Activated T-cell treated with anti-CD3 and anti-CD28 coated beads, Interleukin-2, amount 50 U/mL, for 48 hours (primary cell): Measurements from ENCODE around the gene TPCN1.
A peak's percentile ranks its signal among the peaks of the same experiment; 100 is the strongest.

ENCODE experiments used
- DNase-seq, 2 experiments: peaks; one replicate each; pipeline ENCODE4 v3.0.0-alpha.2; 2020

The TPCN1 gene

DNA sequence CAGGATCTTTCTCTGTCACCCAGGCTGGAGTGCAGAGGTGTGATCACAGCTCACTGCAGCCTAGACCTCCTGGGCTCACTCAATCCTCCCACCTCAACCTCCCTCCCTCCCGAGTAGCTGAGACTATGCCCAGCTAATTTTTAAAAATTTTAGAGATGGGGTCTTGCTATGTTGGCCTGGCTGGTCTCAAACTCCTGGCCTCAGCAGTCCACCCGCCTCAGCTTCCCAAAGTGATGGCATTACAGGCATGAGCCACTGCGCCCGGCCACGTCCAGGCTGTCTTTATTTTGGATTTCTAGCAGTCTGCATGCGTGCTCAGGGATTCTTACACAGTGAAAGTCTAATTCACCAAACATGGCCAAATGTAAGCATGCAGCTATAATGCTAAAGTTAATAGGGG lies 95.9 kb downstream of the TPCN1 start:
- DNase-seq: no peak

DNA sequence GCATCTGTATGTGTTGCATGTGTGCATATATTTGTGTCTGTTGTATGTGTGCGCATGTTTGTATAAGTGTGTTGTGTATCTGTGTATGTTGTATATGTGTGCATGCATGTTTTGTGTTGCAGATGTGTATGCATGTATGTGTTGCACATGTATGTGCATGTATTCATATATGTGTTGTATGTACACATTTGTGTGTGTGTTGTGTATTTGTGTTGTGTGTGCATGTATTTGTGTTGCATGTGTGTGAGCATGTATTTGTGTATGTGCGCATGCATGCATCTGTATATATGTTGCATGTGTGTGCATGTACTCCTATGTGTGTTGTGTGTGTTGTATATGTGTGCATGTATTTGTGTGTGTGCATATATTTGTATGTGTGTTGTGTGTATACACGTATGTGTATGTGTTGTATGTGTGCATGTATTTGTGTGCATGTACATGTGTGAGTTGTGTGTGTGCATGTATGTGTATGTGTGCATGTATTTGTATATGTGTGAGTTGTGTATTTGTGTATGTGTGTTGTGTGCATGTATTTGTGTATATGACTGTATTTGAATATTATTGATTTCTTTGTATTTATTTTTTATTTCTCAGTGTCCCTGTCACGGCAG lies 96.9 kb downstream of the TPCN1 start:
- no peak for DNase-seq

DNA sequence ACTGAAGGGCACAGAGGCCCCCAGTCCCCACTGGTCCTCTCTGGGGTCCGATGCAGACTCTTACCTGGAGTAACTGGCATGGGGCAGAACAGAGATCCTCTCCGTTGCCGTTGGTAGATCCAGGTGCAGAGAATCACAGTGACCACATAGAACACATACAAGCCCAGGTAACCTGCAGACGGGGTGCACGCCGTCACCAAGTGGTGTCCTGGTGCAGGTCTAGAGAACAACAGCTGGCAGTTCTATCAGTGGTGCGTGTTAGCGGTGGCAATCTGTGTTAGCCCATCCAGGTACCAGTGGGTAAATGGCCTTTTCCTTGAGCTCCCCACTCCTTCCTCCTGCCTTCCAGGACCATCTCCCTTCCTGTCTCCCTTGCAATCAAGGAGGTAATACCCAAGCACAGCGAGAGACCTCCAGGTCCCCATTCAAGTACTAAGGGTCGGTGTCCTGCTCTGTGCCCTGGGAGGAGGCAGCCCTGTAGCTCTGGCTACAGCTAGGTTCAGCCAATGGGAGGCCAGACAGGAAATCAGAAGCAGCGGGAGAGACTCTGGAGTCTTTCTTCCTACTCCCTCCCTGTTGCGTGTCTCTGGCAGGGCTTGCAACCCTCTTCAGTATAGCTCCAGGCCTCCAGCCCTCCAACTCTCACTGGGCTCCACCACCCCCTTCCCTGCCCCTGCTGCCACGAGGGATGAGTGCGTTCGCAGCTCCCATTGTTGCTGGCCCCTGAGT lies 97.8 kb downstream of the TPCN1 start:
- DNase-seq: no peak

DNA sequence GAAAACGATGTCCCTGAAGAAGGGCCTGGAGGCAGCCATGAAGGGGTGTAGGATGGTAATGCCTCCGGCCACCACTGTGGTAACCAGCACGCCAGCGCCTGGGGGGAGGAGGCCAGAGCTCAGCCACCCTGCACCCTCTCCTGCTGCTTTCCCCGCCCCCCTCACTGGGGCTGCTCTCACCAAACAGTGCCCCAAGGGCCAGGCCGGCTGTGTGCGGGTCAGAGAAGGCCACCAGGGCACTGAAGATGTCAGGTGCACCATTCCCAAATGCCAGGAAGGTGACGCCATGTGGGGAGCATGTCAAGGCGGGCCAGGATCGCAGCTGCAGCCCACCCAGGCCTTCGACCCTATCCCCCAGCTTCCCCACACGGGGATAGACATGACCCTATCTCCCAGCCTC lies 99.1 kb downstream of the TPCN1 start:
- DNase-seq: no peak

DNA sequence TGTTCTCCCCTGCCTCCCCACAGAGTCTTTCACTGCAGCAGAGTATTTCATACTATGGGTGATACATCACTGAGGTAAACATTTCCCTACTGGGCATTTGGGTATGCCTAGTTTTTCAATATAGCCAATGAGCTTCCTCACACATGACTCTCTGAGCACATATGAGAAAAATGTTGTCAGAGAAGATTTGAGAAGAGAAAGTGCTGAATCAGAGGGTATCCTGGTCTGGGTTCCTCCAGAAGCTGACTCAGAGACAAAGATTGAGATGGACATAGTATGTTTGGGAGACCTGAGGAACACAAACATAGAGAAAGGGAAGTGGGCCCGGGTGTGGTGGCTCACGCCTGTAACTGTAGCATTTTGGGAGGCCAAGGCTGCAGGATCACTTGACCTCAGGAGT lies 101.1 kb downstream of the TPCN1 start:
- no peak for DNase-seq

DNA sequence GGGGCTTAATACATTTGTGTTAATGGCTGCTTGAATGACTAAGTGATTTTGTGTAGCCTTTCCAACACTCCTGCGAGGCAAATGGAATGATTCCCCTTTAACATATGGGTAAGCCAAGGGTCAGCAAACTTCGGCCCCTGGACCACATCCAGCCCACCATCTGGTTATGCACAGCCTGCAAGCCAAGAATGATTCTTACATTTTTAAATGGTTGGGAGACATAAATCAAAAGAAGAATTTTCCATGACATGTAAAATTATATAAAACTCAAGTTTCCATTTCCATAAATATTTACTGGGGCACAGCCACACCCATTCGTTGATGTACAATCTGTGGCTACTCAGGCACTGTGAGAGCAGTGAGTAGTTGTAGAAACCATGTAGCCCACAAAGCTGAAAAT lies 104.7 kb downstream of the TPCN1 start:
- no peak for DNase-seq

DNA sequence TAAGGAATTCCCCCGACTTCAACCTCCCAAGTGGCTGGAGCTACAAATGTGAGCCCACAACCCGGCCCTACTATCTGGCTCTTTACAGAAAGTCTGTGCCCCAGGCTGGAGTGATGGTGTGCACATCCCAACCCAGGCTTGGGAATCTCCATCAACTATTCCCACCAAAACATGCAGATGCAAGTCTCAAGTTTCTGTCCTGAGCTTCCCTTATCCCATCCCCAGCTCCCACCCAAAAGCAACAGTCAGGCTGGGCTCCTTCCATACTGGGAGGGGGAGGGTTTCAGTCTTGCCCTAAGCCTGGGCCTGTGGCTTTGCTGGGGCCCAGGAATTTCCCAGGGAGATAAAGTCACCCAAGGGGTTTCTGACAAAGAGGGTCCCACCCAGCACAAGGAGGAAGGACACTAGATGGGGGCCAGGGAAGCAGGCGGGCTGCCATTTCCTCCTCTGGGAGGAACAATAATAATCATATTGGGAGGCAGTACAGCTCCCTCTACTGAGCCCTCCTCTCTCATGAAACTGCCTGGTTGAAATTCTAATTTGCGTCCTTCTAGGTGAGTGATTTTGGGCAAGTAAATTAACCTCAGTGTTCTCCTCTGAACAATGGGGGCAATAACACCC lies 105.6 kb downstream of the TPCN1 start:
- no peak for DNase-seq

DNA sequence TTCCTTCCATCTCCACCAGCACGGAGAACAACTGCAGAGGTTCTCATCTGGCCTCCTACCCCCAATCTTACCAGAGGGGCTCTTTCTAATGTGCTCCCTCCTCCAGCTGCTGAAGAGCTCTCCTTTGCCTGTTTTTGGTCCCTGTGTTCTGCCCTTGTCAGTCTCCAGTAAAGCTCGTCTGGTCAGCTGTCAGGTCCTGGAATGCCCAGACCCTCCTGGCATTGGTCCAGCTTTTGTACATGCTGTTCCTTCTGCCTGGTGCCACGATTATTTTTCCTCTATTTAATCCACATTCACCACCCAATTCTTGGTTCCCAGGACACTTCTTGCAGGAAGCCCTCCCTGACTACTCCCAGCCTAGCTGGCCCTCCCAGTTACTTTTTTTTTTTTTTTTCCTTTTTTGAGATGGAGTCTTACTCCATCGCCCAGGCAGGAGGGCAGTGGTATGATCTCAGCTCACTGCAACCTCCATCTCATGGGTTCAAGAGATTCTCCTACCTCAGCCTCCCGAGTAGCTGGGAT lies 107.2 kb downstream of the TPCN1 start:
- DNase-seq: no peak

DNA sequence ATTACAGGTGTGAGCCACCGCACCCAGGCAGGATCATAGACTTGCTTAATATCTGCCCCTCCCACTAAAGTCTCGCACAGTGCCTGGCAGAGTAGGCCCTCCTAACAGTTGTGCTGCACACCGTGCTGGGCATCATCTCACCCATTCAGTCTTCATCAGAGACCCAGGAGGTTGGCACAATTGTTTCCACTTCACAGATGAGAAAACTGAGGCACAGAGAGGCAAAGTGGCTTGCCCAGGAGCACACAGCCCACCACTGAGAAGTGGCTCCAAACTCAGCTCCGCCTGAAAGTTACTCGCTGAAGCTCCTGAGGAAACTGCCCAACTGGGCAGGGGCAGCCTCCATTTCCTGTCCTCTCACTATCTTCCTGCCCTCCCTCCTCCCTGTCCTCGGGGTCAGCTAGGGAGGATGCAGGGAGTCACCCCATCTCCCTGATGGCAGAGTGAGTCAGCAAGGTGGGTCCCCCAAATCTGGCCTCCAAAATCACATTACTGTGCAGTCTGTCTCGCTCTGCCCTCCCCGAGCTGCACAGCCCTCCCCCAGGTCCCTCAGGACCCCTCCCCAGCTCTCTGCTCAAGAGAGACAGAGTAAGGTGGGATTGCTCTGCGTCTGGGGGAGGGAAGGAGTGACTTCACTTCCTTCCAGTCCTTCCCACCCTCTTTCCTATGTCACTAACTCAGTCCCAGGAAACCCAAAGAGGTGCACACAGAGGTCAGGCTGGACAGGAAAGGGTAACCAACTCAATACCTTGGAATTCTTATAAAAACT lies 107.9 kb downstream of the TPCN1 start:
- no peak for DNase-seq

DNA sequence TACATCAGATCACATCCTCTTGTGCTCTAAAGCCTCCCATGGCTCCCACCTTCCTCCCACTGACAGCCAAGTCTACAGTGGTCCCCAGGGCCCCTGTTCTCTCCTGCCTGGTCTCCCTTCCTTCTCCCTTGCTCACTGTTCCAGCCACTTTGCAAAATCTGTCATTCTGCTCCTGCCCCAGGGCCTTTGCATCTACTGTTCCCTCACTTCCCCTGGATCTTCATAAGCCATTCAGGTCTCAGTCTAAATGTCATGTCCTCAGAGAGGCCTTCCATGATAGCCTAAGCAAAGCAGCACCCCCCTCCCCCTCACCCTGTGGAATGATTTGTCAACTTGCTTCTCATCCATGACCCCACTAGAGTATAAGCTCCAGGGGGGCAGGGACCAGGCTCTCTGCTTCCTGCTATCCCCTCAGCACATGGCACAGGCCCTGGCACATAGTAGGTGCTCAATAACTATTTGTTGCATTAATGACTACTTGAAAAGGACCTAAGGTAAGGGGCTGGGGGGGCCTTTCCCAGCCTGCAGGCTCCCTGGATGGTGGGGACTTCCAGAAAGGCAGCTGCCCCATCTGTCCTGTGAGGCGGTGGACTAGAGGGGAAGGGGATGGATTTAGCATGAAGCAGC lies 108.6 kb downstream of the TPCN1 start:
- no peak for DNase-seq

DNA sequence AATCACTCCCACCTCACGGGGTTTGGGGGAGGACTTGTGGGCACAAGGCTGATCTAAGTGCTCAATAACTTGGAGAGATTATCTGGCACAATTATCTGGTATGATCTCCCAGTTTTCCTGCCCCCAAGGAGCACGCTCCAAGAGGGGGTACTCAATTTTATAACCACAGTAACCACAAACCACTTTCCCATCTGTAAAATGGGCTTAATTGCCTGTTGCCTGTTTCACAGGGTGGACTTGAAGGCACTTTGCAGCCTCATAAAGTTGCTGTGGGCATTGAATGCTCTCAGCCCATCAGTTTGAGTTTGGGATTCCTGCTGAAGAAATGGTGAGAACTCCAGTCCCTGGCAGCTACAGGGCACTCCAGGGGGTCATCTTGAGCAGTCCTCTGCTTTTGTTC lies 109.2 kb downstream of the TPCN1 start:
- no peak for DNase-seq

DNA sequence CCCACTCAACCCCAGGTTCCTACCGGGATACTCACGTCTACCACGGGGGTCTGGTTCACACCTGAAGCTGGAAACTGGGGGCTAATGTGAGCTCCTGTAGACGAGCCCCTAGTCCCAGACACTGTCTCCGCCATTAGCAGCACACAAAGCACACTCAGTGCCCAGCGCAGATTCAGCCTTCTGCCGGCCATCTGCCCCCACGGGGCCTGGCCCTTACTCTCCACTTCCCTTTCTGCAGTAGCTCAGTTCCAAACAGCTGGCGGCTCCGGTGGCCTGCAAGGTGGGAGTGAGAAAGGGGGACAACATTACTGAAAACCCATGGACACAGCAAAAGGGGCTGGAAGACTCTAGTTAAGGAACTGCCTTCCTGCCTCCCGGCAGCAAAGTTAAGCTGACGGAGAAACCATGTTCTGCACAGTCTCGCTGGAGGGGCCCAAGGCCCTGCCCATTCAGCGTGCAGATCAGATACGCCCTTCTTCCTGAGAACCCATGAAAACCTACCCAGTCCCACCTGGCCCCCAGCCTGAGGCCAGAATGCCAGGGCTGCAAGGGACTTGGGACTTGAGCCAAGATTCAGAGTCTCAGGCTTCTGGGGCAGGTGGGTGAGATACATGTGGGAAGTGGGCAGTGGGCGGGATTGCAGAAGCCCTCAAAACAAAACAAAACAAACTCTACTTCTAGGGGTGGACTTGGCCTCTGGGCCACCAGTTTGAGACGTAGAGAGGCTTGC lies 111.6 kb downstream of the TPCN1 start:
- DNase-seq: no peak

DNA sequence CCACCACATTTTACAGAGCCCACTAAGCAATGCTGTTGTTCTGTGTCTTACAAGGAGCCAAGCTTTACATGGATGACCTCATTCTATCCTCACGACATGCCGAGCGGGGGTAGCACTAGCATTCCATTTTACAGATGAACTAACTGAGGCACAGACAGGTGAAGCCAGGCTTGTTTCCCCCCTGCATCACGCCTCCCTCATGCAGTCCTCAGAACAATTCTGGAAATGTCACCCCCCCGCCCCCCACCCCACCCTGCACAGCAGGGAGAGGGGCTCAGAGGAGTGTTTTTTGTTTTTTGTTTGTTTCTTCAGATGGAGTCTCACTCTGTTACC lies 112.1 kb downstream of the TPCN1 start:
- no peak for DNase-seq

DNA sequence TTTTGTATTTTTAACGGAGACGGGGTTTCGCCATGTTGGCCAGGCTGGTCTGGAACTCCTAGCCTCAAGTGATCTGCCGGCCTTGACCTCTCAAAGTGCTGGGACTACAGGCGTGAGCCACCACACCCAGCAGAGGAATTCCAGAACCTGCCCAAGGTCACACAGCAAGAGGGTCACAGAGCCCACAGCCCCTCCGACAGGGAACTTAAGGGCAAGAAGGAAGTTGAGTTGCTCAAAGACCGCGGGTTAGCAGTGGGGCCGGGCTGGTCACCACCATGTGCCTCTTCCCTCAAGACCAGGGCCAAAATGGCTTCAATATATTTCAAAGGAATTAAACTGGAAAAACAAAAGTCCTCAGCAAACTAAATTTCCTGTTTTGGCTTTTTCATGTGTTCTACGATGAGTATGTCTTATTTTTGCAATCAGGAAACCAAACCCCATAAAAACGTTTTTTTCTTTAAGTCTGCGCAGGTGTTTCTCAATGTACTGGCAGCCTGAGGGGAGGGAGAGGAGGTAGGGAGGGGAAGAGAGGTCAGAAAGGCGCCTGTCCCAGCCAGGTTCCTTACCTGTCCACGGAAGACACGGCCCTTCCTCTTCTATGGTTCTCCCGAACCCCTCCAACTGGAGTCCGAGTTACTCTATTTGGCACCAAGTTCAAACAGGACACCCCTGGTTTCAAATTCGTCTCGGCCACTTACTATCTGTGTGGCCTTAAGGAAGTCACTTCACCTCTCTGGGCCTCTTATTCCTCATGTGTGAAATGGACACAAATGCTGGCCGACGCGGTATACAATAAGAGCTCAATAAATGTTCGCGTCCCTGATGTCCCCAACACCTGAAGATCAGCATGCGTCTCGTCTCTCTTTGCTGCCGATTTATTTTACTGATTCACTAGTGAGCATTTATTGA lies 112.9 kb downstream of the TPCN1 start:
- no peak for DNase-seq

DNA sequence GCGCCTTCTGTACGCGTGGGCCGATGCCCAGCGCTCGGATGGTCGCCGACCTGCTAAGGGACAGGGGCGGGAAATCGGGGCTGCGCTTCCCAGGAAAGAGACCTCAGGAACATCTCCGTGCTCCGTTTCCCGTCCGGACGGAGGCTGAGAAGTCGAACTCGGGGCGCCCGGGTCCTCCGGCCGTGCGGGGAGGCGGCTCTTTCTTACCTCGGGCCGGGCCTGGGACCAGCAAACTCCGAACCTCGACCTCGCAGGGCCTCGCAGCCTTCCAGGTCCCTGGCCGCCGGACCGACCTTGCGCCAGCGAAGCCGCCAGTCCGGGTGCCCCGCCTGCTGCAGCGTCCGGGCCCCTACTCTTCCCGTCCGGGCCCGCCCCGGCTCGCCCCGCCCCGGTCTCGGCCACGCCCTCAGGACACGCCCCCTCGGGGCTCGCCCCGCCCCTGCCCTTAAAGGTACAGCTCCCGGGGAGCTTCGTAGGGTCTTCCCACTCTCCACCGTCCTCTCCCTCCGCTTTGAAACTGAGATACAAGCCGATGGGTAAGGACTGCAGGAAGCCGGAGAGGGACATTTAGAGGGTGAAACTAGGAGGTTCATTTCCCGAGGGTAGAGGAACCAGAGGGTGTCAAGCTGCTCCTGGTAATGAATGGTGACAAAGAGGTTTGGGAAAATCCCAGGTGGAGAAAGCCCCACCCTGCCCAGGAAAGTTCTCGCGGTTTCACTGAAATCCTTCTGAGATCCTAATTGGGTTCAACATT lies 113.7 kb downstream of the TPCN1 start, which contains the start of gene SLC8B1:
Gene SLC8B1, minus strand, starts transcription at position 324 of the 754 bp plus-strand sequence. CDS start 2,231 bp downstream, outside the sequence.
- DNase-seq: peak; percentile 96 to 99

DNA sequence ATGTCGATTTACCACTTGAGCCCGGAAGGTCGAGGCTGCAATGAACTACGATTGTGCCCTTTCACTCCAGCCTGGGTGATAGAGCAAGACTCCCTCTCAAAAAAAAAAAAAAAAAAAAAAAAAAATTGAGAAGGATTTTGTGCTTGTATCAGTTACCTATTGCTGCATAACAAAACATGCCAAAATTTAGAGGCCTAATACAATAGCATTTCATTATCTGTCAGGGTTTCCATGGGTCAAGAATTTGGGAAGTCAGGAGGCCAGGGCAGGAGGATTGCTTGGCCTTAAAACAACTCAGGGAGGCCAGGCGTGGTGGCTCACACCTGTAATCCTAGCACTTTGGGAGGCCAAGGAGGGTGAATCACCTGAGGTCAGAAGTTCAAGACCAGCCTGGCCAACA lies 118.3 kb downstream of the TPCN1 start:
- DNase-seq: no peak

DNA sequence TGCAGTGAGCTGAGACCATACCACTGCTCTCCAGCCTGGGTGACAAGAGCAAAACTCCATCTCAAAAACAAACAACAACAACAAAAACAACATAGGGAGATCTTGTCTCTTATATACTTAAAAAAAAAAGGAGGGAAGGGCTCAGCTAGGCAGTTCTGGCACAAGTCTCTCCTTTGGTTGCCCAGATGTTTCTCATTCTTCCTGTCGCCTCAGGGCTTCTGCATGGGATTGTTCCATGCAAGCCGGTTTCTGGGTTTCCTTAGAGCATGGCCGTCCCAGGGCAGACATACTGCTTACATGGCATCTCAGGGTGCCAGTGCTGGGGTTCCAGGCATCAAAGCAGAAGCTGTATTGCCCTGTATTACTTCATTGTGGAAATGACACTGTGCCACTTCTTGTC lies 118.8 kb downstream of the TPCN1 start:
- DNase-seq: no peak

DNA sequence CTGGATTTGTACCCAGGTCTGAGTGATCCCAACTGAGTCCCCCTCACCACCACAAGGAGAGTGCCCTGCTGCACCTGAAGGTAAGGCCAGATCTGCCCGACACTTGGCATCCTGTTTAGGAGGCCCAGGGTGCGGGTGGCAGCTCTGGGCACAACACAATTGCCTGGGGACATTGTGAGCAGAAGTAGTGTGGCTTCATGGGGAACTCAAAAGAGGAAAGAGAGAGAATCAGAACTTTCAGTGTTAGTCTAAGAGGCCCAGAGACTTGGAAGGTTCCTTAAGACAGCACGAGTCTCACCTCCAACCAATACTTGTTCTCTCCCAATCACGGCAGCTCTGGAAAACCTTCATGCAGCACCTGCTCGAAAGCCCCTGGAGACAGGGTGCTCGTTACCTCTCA lies 120.3 kb downstream of the TPCN1 start:
- DNase-seq: no peak

DNA sequence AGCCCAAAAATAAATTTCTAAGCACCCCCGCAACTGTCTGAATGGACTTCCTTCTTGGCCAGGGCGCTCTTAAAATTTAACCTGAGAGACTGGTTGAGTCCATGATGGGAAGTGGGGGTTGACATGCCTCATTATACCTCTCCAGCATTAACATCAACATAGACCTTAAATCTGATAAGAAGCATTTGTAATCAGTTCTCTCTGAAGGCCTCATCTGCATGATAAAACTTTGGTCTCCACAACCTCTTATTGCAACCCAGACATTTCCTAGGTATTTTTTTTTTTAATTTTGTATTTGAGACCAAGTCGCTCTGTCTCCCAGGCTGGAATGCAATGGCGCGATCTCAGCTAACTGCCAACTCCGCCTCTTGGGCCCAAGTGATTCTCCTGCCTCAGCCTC lies 124.1 kb downstream of the TPCN1 start:
- DNase-seq: no peak

DNA sequence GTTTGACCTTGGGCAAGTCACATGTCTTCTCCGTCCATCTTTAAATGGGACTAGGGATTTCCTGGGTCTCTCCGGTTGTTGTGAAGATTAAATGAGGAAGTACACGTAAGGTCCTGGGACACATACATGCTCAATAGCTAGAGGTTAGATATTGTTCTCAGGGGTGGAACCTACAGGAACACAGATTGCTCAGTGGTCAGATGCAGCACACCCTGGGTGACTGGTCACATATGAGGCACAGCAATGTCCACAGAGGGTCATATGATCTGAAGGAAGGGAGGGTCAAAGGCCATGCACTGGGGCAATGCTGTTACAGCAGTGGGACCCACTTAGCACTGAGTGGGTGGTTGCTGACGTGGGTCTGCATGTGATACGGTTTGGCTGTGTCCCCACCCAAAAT lies 125.1 kb downstream of the TPCN1 start:
- no peak for DNase-seq
